Testis (tissue), 3 donors: ENCODE measurements around the gene ZNF561. TPM values are rescaled to one million over a fixed set of nuclear protein-coding genes. Genes with fewer than 3 reads are reported as not detected.
A peak's percentile ranks its signal among the peaks of the same experiment; 100 is the strongest.

Experiments used
- DNase-seq: peaks from one replicate; pipeline ENCODE4 v3.0.0-alpha.2; 2019
- H3K27ac ChIP-seq, 2 donors: fragments of 200-600 bp; sonication (generic); one replicate each; pipeline ENCODE4 v1.5.1; 2019
- H3K27me3 ChIP-seq: fragments of 200-600 bp; sonication (generic); one replicate; pipeline ENCODE4 v1.5.1; 2019
- H3K36me3 ChIP-seq: fragments of 200-600 bp; sonication (generic); one replicate; pipeline ENCODE4 v1.5.1; 2017; ENCODE audit warnings: low read depth; ENCODE audit errors: missing control alignments
- H3K4me1 ChIP-seq: fragments of 200-600 bp; sonication (generic); one replicate; pipeline ENCODE4 v1.5.1; 2019
- H3K4me3 ChIP-seq, 2 donors: fragments of 200-600 bp; sonication (generic); one replicate each; pipeline ENCODE4 v1.5.1; 2017 to 2019
- H3K9me3 ChIP-seq: fragments of 200-600 bp; sonication (generic); one replicate; pipeline ENCODE4 v1.5.1; 2017
- POLR2A ChIP-seq: fragments of 450-650 bp; IDR thresholded peaks from one replicate; pipeline ENCODE4 v1.6.1; 2017; ENCODE audit warnings: antibody characterized with exemption, mild to moderate bottlenecking, moderate library complexity
- WGBS, 2 donors: methylation state at CpG; one replicate each; pipeline ENCODE4 v1.1.5; 2018; 5-methylcytosine and 5-hydroxymethylcytosine counted together
- intact Hi-C: fragments of 100-400 bp; cut with DNase I; formaldehyde crosslinking; loops from one replicate; pipeline ENCODE4 v1.15.1; 2023; ENCODE audit warnings: low total_unique reads
- polyA plus RNA-seq: library from polyadenylated mRNA; stranded (reverse); fragments of 350-450 nt; fragmentation: Illumina TruSeq; extraction: RNeasy Lipid Tissue Mini Kit (QIAGEN cat#74804); gene quantifications from one replicate; pipeline ENCODE4 v1.2.3, GENCODE V29; 2014; ENCODE audit warnings: low read depth, low replicate concordance; ENCODE audit not compliant: insufficient read depth
- total RNA-seq, 2 donors: library from RNA; depleted of rRNA; stranded (reverse); fragments of >200 nt; gene quantifications; one replicate each; pipeline ENCODE4 v1.2.3, GENCODE V29; 2016
- TF ChIP-seq, protein P1 (sequence below), 3 experiments: fragments of 450-650 bp in 2 of 3; fragments of 200-600 bp in 1 of 3; sonication (generic) in 1 of 3; IDR thresholded peaks; one replicate each; pipeline ENCODE4 v1.5.1; 2016 to 2019; ENCODE audit warnings: antibody characterized with exemption in 3 of 3, mild to moderate bottlenecking in 2 of 3, moderate library complexity in 1 of 3

ZNF561 gene
- total and polyA plus RNA-seq, 3 donors from 2014 or later: 16.9 to 37.7 (median 19.3) TPM

GRCh38 chr19:9610484-9611113 is 10.4 kb downstream of the ZNF561 start:
- intact Hi-C loops: no loop called here
- WGBS, 2 donors: 86 to 89% methylated on average over 2 of the region's 2 CpGs
- Histone ChIP-seq H3K27me3 (no peaks in the 10 kb centered on the region), H3K27ac (no peak overlapping the region), H3K9me3 (no peaks in the 10 kb centered on the region), H3K4me3 (no peak overlapping the region), H3K4me1 (no peaks in the 10 kb centered on the region), H3K36me3 (no peaks in the 10 kb centered on the region)
- TF ChIP-seq, protein P1, sequence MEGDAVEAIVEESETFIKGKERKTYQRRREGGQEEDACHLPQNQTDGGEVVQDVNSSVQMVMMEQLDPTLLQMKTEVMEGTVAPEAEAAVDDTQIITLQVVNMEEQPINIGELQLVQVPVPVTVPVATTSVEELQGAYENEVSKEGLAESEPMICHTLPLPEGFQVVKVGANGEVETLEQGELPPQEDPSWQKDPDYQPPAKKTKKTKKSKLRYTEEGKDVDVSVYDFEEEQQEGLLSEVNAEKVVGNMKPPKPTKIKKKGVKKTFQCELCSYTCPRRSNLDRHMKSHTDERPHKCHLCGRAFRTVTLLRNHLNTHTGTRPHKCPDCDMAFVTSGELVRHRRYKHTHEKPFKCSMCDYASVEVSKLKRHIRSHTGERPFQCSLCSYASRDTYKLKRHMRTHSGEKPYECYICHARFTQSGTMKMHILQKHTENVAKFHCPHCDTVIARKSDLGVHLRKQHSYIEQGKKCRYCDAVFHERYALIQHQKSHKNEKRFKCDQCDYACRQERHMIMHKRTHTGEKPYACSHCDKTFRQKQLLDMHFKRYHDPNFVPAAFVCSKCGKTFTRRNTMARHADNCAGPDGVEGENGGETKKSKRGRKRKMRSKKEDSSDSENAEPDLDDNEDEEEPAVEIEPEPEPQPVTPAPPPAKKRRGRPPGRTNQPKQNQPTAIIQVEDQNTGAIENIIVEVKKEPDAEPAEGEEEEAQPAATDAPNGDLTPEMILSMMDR (IDR thresholded peaks at IDR 0.05): no peak
- TF ChIP-seq POLR2A: no peak
- DNase-seq: no peak

DNA sequence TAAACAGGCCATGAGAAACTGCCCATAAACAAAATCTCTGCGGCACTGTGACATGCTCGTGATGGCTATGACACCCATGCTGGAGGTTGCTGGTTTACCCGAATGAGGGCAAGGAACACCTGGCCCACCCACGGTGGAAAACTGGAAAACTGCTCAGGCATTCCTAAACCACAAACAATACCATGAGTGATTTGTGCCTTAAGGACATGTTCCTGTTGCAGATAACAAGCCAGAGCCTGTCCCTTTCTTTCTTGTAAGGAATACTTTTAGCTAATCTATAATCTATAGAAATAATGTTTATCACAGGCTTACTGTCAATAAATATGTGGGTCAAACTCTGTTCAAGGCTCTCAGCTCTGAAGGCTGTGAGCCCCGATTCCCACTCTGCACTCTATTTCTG is 12.1 kb downstream of the ZNF561 start:
- no peaks in the 10 kb centered on the region for H3K4me1 ChIP-seq
- WGBS, 2 donors: 83 to 98% methylated on average over 4 to 5 of the region's 5 CpGs
- no peak for DNase-seq
- no peaks in the 10 kb centered on the region for H3K27me3 ChIP-seq
- H3K4me3 ChIP-seq: no peak overlapping the region
- TF ChIP-seq POLR2A: no peak
- TF ChIP-seq, protein P1 (IDR thresholded peaks at IDR 0.05): no peak
- H3K36me3 ChIP-seq: no peaks in the 10 kb centered on the region
- no peaks in the 10 kb centered on the region for H3K9me3 ChIP-seq
- H3K27ac ChIP-seq: no peak overlapping the region
- intact Hi-C loops: no loop called here

GRCh38 chr19:9597027-9597426 is 24.0 kb downstream of the ZNF561 start:
- no peak for DNase-seq
- Histone ChIP-seq H3K9me3 (no peaks in the 10 kb centered on the region), H3K4me1 (no peaks in the 10 kb centered on the region), H3K4me3 (no peak overlapping the region), H3K36me3 (no peaks in the 10 kb centered on the region), H3K27me3 (no peaks in the 10 kb centered on the region), H3K27ac (no peak overlapping the region)
- 87 to 90% methylated on average over 3 of the region's 3 CpGs for WGBS, 2 donors
- TF ChIP-seq, protein P1 (IDR thresholded peaks at IDR 0.05): no peak
- no peak for TF ChIP-seq POLR2A
- intact Hi-C loops: no loop called here

DNA sequence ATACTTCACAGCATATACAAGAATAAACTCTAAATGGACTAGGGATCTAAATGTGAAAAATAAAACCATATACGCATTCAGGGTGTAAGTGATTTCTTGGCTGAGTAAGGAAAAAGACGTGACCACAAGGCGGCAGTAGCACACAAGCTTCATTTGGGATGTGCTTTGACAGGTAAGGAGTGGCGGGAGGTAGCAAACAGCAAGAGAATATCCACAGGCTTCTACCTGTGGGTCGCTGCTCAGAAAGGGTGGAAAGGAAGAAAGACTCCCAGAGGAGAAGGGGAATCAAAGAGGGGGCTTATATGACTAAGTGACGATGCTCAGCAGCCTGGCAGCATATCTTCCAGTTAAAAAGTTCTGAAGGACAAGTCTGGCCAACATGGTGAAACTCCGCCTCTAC is 34.3 kb downstream of the ZNF561 start:
- H3K36me3 ChIP-seq: no peaks in the 10 kb centered on the region
- peak; percentile 84 for DNase-seq
- H3K27ac ChIP-seq: no peak overlapping the region
- WGBS, 2 donors: 18 to 24% methylated on average over 7 of the region's 7 CpGs
- intact Hi-C loops: no loop called here
- H3K4me1 ChIP-seq: no peaks in the 10 kb centered on the region
- TF ChIP-seq POLR2A: no peak
- TF ChIP-seq, protein P1 (IDR thresholded peaks at IDR 0.05): peak; percentile 42 to 56 (median 46)
- no peaks in the 10 kb centered on the region for H3K27me3 ChIP-seq
- no peaks in the 10 kb centered on the region for H3K9me3 ChIP-seq
- H3K4me3 ChIP-seq: no peak overlapping the region
